Stimulated activated CD4-positive, alpha-beta T cell treated with anti-CD3 and anti-CD28 coated beads, Interleukin-15, amount 100 ng/mL, for 48 hours (primary cell): ENCODE data around the gene CHEK2.
"Not testable (repeated sequence)": the region's sequence is repeated elsewhere in the genome, so short reads cannot be mapped to it uniquely, and the experiment has no call there.

Source experiments
- DNase-seq, 2 donors: peaks; one replicate each; pipeline ENCODE4 v3.0.0-alpha.2; 2020; ENCODE audit warnings: low read depth in 2 of 2

The CHEK2 gene

DNA sequence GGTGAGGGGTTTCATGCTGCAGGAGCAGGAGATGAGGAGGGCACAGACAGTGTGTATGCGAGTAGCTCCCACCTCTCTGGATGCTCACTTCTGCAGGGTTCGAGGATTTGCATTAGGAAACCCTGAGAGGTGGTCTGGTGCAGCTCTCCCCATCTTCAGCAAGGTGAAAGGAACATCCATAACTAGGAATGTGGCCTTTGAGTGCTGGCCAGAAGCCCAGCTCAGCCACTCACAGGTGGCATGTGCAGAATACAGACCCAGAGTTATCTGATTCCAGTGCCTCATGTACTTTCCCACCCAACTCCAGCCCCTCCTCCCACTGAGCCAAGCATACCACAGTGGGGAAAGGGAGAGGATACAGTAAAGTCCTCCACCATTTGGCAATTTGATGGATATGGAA lies 51.8 kb downstream of the CHEK2 start:
- DNase-seq: not testable (repeated sequence)

GRCh38 chr22:28682966-28683365 lies 58.7 kb downstream of the CHEK2 start:
- DNase-seq: not testable (repeated sequence)

DNA sequence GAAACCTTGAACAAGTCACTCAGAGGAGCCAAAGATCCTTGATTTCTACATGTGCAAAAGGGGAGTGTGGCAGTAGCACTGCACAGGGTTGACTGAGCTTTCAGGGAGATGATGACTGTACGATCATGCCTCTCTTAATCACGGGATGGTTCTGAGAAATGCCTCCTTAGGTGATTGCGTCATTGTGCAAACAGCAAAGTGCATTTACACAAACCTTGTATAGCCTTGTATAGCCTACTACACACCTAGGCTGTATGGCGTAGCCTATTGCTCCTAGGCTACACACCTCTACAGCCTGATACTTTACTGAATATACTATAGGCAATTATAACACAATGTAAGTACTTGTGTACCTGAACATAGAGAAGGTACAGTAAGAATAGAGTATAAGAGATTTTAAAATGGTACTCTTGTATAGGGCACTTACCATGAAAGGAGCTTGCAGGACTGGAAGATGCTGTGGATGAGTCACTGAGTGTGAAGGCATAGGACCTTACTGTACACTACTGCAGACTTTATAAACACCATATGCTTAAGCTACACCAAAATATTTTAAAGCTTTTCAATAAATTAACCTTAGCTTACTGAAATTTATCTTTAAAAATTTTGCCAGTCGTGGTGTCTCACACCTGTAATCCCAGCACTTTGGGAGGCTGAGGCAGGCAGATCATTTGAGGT lies 60.7 kb downstream of the CHEK2 start:
- DNase-seq: not testable (repeated sequence)

DNA sequence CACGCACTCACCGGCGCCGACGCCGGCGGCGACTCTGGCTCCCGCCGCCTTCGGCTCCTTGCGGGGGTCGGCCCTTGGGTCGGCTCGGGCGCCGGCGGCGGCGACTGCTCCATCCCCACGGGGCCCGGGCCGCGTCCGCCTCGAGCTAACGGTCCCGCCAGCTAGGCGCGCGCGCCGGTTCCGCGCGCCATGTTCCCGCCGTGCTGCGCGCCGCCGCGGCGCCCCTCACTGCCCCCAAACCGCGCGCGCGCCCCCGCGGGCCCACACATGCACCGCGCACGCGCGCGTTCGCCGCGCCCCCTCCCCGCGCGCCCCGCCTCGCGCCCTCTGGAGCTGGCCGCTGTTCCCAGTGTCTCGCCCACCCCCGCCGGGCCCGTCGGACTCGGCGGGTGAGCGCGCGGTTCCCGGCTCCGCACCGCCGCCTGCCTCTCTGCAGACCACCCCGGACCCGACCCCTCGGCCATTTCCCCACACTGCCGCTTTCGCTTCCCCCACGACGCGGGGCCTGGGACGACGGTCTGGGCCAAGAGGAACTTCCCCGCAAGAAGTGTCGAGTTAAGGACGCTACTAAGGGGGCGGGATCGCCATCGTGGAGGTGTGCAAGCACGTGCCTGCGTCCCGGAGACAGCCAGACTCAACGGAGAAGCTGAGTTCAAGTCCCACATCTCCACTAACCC lies 61.9 kb downstream of the CHEK2 start, which contains the start of gene TTC28:
TTC28 (minus strand) TSS at position 230 of the 677 bp plus-strand sequence; CDS start at position 113, 117 bp downstream.
- not testable (repeated sequence) for DNase-seq

- DNase-seq: not testable (repeated sequence)
Measured at GRCh38 chr22:28678778-28679610, 62.6 kb downstream of the CHEK2 start.

DNA sequence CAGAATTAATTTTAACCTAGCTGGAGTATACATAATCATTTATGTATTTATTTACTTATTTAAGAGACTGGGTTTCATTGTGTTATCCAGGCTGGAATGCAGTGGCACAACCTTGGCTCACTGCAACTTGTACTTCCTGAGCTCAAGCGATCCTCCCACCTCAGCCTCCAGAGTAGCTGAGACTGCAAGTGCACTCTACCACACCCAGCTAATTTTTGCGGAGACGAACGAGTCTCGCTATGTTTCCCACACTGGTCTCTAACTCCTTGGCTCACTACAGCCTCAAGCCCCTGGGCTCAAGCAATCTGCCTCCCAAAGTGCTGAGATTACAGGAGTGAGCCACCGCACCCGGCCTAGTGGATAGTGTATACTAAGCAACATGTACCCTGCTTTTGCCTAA lies 63.5 kb downstream of the CHEK2 start:
- not testable (repeated sequence) for DNase-seq

GRCh38 chr22:28674121-28674563 lies 67.5 kb downstream of the CHEK2 start:
- no peak for DNase-seq

DNA sequence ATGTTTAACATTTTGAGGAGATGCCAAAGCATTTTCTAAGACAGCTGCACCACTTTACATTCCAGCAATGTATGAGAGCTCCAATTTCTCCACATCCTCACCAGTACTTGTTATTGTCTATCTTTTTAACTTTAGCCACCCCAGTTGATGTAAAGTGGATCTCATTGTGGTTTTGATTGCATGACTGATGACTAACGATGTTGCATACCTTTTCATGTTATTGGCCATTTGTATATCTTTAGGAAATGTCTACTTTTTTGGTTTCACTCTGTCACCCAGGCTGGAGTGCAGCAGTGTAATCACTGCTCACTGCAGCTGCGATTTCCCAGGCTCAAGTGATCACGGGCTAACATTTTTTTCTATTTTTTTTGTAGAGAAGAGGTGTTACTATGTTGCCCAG lies 70.9 kb downstream of the CHEK2 start:
- DNase-seq: no peak

GRCh38 chr22:28670161-28670560 lies 71.5 kb downstream of the CHEK2 start:
- no peak for DNase-seq

- no peak for DNase-seq
Measured at GRCh38 chr22:28669387-28669786, 72.2 kb downstream of the CHEK2 start.

- DNase-seq: not testable (repeated sequence)
Measured at GRCh38 chr22:28663569-28663942, 78.1 kb downstream of the CHEK2 start.

DNA sequence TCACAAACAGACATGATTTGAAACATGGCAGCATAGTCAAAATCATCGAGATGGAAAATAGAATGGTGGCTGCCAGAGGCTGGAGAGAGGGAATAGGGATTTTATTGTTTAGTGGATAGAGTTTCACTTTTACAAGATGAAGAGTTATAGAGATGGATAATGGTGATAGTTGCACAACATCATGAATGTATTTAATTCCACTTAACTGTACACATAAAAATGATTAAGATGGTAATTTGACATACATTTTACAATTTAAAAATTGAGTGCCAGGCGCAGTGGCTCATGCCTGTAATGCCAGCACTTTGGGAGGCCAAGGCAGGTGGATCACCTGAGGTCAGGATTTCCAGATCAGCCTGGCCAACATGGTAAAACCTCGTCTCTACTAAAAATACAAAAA lies 83.2 kb downstream of the CHEK2 start:
- no peak for DNase-seq

DNA sequence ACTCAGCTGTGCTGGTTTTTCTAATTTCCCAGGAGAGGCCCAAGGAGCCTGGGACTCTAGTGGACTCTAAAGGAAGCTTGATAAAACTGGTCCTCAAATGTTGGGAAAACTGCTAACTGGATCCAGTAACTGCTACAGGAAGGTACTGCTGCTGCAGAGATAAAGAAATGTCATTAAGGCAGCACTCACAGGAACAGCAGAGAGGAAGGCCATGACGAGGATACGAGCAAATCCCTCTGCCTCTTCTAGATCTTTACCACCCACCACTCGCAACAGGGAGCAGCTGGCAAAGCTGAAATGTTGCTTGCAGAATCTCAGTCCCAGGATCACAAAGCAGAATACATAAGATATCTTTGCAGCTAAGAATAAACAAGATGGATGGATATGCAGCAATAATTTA lies 85.4 kb downstream of the CHEK2 start:
- DNase-seq: no peak

DNA sequence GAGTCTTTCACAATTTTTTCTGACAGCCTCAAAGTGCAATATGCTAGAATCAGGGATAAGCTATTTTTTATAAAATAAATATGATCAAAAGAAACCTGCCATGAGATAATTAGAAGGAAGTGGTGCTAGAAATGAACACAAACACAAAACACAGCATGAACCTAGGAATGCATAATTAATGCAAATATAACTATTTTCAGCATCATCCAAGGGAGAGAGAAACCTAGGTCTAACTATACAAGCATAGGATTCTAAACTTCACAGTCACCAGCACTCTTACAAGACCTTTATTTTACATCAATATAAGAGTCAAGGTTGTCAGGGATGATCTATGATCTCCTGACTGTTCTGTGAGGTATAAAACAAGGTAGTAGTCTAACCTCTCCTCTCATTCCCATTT lies 91.2 kb downstream of the CHEK2 start:
- DNase-seq: no peak

GRCh38 chr22:28648792-28649191 lies 92.8 kb downstream of the CHEK2 start:
- no peak for DNase-seq

GRCh38 chr22:28647216-28647615 lies 94.4 kb downstream of the CHEK2 start:
- no peak for DNase-seq

DNA sequence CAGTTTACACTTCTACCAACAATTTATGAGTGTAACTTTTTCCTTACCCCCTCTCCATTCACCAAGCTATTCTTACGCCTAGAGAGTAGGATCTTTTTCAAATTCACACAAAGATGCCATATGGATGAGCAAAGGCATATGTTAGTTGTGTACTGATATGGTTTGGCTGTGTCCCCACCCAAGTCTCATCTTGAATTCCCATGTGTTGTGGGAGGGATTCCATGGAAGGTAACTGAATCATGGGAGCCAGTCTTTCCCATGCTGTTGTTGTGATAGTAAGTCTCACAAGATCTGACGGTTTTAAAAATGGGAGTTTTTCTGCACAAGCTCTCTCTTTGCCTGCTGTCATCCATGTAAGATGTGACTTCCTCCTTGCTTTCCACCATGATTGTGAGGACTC lies 102.3 kb downstream of the CHEK2 start:
- no peak for DNase-seq
